Osteoblast (primary cell): ENCODE measurements around the gene NAV2. TPM values are rescaled to one million over a fixed set of nuclear protein-coding genes. Genes with fewer than 3 reads are reported as not detected.

Experiments used
- DNase-seq: peaks from one replicate; pipeline ENCODE4 v3.0.0; 2011; ENCODE audit warnings: low spot score, mixed read lengths; ENCODE audit not compliant: insufficient read length; ENCODE audit errors: missing footprints
- H2AFZ ChIP-seq: 2 replicates; pipeline ENCODE4 v1.6.0; 2011; ENCODE audit warnings: mild to moderate bottlenecking, low read length
- H3K27ac ChIP-seq: 2 replicates; pipeline ENCODE4 v1.5.1; 2011; ENCODE audit warnings: mild to moderate bottlenecking, low read depth, low read length, moderate library complexity
- H3K27me3 ChIP-seq: 2 replicates; pipeline ENCODE4 v1.6.0; 2012; ENCODE audit warnings: mild to moderate bottlenecking, control low read depth, inconsistent platforms, low read length, moderate library complexity; ENCODE audit not compliant: insufficient read depth
- H3K36me3 ChIP-seq: 2 replicates; pipeline ENCODE4 v1.5.1; 2011; ENCODE audit warnings: mild to moderate bottlenecking, low read length, control low read depth, moderate library complexity; ENCODE audit not compliant: insufficient read depth
- H3K4me1 ChIP-seq: 2 replicates; pipeline ENCODE4 v1.5.1; 2011; ENCODE audit warnings: mild to moderate bottlenecking, low read length, control low read depth, moderate library complexity; ENCODE audit not compliant: insufficient read depth
- H3K4me2 ChIP-seq: 2 replicates; pipeline ENCODE4 v1.6.0; 2011; ENCODE audit warnings: mild to moderate bottlenecking, low read length; ENCODE audit not compliant: insufficient read depth
- H3K4me3 ChIP-seq: fragments of 200-600 bp; sonication (generic); 3 replicates; pipeline ENCODE4 v1.5.1; 2012; ENCODE audit warnings: mild to moderate bottlenecking, low read length, inconsistent platforms; ENCODE audit not compliant: insufficient read depth
- H3K79me2 ChIP-seq: 2 replicates; pipeline ENCODE4 v1.6.0; 2012; ENCODE audit warnings: mild to moderate bottlenecking, low read length, control low read depth, inconsistent platforms; ENCODE audit not compliant: insufficient read depth
- H3K9me3 ChIP-seq: 2 replicates; pipeline ENCODE4 v1.5.1; 2011; ENCODE audit warnings: low read depth, low read length, control low read depth
- H4K20me1 ChIP-seq: 2 replicates; pipeline ENCODE4 v1.6.0; 2012; ENCODE audit warnings: mild to moderate bottlenecking, low read length, control low read depth; ENCODE audit not compliant: insufficient read depth
- CTCF ChIP-seq: IDR thresholded peaks from 2 replicates; pipeline ENCODE4 v1.5.1; 2011; ENCODE audit warnings: mild to moderate bottlenecking, low read depth, low read length, moderate library complexity; ENCODE audit errors: extremely low read depth
- total RNA-seq: library from RNA; depleted of rRNA; stranded (reverse); fragments of >200 nt; gene quantifications from 2 replicates; pipeline ENCODE4 v1.2.3, GENCODE V29; 2012

The NAV2 gene
- total RNA-seq, 1 donor, result 8.7 TPM

- peak; percentile 76 for DNase-seq
- Histone ChIP-seq H3K4me1 (peaks cover 19% of the 10 kb centered on the region), H3K4me2 (no peak overlapping the region), H3K4me3 (no peak overlapping the region), H3K36me3 (peaks cover 11% of the 10 kb centered on the region), H4K20me1 (peaks cover 13% of the 10 kb centered on the region), H3K79me2 (peaks cover 100% of the 10 kb centered on the region), H3K27me3 (no peaks in the 10 kb centered on the region), H3K9me3 (no peaks in the 10 kb centered on the region), H2AFZ (no peak overlapping the region), H3K27ac (no peak overlapping the region)
- no peak for TF ChIP-seq CTCF
Observed at GRCh38 chr11:19728436-19728835, 15.8 kb downstream of the NAV2 start.

- Histone ChIP-seq H3K4me2 (no peak overlapping the region), H3K9me3 (no peaks in the 10 kb centered on the region), H3K79me2 (peaks cover 100% of the 10 kb centered on the region), H3K4me3 (no peak overlapping the region), H3K36me3 (peaks cover 11% of the 10 kb centered on the region), H2AFZ (no peak overlapping the region), H4K20me1 (peaks cover 13% of the 10 kb centered on the region), H3K27ac (no peak overlapping the region), H3K4me1 (peaks cover 13% of the 10 kb centered on the region), H3K27me3 (no peaks in the 10 kb centered on the region)
- no peak for TF ChIP-seq CTCF
- DNase-seq, result no peak
Observed at GRCh38 chr11:19729141-19729540, 16.5 kb downstream of the NAV2 start.

- DNase-seq, result no peak
- peaks cover 5% of the 10 kb centered on the region for H3K36me3 ChIP-seq
- no peaks in the 10 kb centered on the region for H3K9me3 ChIP-seq
- peaks cover 19% of the 10 kb centered on the region for H3K4me1 ChIP-seq
- H3K27ac ChIP-seq, result no peak overlapping the region
- no peak for TF ChIP-seq CTCF
- H3K4me2 ChIP-seq, result no peak overlapping the region
- no peak overlapping the region for H3K4me3 ChIP-seq
- peaks cover 19% of the 10 kb centered on the region for H4K20me1 ChIP-seq
- no peaks in the 10 kb centered on the region for H3K27me3 ChIP-seq
- H3K79me2 ChIP-seq, result peaks cover 100% of the 10 kb centered on the region
- H2AFZ ChIP-seq, result no peak overlapping the region
Observed at GRCh38 chr11:19730373-19730772, 17.7 kb downstream of the NAV2 start.

GRCh38 chr11:19734171-19734570, 21.5 kb downstream of the NAV2 start:
- TF ChIP-seq CTCF, result peak; percentile 7
- H3K4me2 ChIP-seq, result no peak overlapping the region
- peaks cover 12% of the 10 kb centered on the region for H3K4me1 ChIP-seq
- DNase-seq, result no peak
- H4K20me1 ChIP-seq, result peaks cover 6% of the 10 kb centered on the region
- H3K36me3 ChIP-seq, result peaks cover 4% of the 10 kb centered on the region
- H3K79me2 ChIP-seq, result peaks cover 100% of the 10 kb centered on the region
- H2AFZ ChIP-seq, result no peak overlapping the region
- no peaks in the 10 kb centered on the region for H3K9me3 ChIP-seq
- H3K27me3 ChIP-seq, result no peaks in the 10 kb centered on the region
- peak overlapping the region; percentile 11 for H3K27ac ChIP-seq
- H3K4me3 ChIP-seq, result no peak overlapping the region
